Posterior cingulate gyrus (tissue), 11 donors: ENCODE results near the gene GALNT9.

Experiments used
- DNase-seq, 10 donors: peaks; one replicate each; pipeline versions ENCODE4 v3.0.0 to v3.0.0-alpha.2; 2020 to 2021; ENCODE audit warnings: mixed read lengths in 3 of 10
- intact Hi-C: fragments of 100-400 bp; cut with DNase I; formaldehyde crosslinking; loops from one replicate; pipeline ENCODE4 v1.15.1; 2023

Gene GALNT9

DNA sequence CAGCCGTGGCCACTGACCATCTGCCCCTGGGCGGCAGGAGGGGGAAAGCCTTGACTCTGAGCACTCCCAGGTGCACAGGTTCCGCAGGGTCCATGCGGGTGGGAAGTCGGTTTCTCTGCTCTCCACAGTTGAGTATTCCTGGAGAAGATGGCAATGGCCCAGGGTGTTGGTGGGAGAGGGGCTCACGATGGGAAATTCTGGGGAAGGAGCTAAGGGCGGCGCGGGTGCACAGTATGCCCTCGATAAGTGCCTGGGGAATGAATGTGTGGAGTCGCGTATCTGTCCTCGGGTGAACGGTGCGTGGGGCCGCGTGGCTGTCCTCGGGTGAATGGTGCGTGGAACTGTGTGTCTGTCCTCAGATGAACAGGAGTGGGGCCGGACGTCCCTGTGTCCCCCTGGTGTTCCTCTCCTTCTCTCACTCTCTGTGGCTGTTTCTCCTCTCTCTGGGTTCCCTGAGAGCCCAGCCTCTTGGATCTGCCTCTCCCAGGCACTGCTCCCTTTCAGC lies 147.1 kb downstream of the GALNT9 start:
- intact Hi-C loops: no loop called here
- peak in 3 of 10 donors; percentile 40 to 61 (median 59) for DNase-seq

- peak in 3 of 10 donors; percentile 27 to 78 (median 77) for DNase-seq
- intact Hi-C loops: no loop called here
Observed at GRCh38 chr12:132181570-132182200, 147.7 kb downstream of the GALNT9 start.

DNA sequence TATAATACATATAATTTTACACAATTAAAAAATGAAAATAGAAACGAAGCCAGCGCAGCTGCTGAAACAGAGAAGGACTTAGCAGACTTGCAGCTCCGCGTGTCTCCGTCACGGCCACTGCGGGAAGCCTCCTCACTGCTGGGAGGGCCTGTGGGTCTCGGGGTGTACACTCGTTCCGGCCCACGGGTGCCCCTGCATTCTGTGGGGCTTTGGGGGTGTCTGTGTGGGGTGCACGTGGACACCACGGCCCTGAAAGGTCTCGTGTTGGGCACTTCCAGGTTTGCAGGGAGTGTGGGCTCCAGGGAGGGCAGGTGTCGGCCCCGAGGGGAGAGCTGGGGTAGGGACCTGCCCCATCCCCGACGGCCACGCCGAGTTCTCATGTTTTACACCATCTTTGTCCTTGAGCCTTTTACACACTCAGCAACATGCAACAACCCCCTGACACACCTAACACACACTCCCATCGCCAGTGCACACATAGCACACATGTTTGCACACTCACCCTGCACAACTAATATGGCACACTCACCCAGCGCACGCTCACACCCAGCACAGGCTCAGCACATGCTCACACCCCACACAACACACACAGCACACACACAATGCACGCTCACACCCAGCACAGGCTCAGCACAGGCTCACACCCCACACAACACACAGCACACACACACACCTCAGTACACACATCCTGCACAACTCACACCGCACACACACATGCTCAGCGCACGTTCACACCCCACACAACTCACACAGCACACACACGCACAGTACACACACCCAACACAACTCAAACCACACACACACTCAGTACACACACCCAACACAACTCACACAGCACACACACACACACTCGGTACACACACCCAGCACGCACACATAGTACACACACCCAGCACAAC lies 148.5 kb downstream of the GALNT9 start:
- DNase-seq: peak in 4 of 10 donors; percentile 6 to 74 (median 60)
- intact Hi-C loops: no loop called here

DNA sequence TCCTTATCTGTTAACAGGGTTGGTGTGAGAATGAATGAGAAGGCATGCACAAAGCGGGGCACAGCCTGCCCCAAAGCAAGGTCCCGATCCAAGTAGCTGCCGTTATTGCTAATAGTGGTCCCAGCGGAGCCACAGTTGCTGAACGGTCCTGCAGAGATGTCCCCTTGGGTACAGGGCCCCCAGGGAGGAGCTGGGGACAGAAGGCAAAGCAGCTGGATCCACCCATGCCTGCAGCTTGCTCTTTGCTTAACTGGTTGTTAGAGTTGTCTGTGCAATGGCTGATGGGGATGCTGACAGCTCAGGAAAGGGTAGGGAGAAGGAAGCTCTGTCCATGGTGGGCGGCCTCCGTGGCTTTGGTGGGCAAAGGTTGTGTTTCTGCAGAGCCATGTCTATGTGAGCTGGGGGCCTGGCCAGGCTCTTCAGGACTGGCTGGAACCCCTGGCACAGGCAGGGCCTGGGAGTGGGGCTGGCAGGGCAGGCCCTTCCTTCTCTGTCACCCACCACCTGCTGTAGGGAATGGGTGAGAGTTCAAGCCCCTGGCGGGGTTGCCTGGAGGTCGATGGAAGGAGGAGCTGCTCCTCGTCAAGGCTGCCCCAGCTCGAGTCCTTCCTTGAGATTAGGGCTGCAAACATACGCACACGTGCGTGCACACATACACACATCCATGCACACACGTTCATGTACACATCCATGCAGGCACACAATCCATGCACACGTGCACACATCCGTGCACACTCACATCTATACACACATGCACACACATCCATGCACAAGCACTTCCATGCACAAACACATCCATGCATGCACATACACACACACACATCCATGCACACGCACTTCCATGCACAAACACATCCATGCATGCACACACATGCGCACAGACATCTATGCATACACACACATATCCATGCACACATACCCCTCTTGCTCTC lies 149.7 kb downstream of the GALNT9 start:
- intact Hi-C loops: no loop called here
- peak in 4 of 10 donors; percentile 2 to 72 (median 66) for DNase-seq

GRCh38 chr12:132178801-132179401 lies 150.5 kb downstream of the GALNT9 start:
- DNase-seq: peak in 3 of 10 donors; percentile 68 to 83 (median 81)
- intact Hi-C loops: no loop called here

GRCh38 chr12:132178316-132178715 lies 151.1 kb downstream of the GALNT9 start:
- no peak for DNase-seq

DNA sequence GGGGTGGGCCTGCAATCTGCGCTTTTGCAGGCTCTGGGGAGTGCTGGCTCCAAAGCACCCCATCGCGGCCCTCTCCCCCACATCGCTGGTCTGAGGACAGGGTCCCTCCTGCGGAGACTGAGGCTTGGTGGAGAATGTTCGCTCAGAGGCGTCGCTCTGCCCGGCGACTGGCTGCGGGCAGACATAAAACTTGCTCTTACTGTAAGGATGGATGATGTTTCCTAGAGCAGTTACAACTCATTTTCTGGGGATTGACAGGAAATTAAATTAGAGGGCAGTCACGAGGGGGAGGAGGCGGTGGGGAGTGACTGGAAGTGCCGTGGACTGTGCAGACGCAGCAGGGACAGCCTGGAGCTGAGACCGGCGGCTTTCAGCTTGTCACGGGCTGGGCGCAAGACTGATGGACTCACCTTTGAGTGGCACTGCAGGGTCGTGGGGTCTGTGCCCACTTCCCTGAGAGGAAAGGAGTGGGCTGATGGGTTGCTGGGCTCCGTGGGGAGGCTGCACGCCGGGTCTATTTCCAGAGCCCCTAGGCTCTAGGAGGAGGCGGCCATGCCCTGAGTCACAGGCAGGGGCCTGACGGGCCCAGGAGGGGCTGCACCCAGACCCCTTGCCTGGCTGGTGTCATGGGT lies 152.4 kb downstream of the GALNT9 start:
- intact Hi-C loops: no loop called here

More at GRCh38 chr12:132178316-132178715, 151.1 kb downstream of the GALNT9 start:
- intact Hi-C loops: no loop called here

GRCh38 chr12:132176385-132176919 lies 152.9 kb downstream of the GALNT9 start:
- intact Hi-C loops: no loop called here
- DNase-seq: peak in 3 of 10 donors; percentile 49 to 69 (median 64)

More for the DNA sequence above, 152.4 kb downstream of the GALNT9 start:
- DNase-seq: peak in 3 of 10 donors; percentile 62 to 68 (median 67)

DNA sequence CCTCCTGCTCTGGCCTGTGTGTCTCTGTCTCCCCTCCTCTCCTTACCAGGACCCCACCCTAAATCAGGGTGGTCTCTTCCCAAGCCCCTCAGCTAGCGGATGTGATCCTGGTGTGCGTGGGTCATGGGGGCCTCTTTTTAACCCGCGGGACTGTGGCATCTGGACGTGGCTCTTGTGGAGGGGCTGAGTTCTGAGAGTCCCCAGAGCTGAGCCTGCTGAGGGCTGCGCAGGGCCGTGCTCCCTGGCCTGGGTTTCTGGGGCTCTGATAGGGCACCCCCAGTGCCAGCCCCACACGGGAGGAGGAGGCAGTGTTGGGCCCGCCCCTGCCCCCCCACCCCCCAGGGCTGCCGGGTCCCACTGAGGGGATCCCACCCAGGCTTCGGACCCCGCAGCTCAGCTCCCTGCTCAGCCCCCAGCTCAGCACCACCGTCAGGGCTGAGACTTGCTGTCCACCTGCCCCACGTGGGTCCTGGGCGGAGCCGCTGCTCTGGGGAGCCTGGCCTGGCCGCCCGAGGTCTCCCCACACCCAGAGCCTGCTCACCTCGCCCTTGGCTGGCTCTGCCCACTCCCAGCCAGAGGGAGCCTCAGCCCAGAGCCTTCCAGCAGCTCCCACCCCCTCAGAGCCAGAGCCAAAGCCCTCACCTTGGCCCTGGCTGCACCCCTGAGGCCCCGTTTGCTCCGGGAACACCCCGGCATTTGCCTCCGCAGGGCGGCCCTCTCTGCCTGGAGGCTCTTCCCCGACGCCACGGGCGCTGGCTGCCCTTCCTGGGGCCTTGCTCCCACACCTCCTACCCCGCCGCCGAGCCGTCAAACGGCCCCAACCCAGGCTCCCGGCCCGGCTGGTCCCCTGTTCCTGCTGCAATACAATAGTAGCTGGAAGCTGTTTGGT lies 153.6 kb downstream of the GALNT9 start:
- intact Hi-C loops: no loop called here
- DNase-seq: peak in 3 of 10 donors; percentile 65 to 74 (median 67)

DNA sequence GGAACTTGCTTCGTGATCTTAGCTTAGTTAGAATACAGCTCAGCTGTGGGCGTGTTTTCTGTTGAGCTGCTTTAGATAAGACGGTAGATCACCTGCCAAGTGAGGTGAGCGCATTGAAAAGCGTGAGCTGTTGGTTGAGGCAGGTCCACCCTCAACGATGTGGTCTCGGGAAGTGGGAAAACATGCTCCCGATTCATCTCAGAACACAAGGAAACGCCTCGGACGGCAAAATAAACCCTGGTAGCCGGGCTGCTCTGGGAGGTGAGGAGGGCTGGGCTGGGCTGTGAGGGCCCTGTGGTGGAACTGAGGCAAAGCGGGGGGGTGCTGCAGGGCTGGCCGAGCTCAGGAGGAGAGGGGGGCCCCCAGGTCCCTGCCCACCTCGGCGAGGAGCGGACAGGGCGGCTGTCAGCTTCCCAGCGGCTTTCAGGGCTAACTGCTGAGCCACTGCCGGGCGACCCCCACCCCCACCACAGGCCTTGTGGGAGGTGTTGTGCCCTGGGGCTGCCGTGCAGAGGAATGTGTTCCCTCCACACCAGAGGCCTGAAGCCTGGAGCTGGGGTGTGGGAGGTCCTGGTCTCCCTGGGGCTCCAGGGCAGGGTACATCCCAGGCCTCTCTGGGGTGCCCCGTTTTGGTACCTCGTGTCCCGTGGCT lies 154.4 kb downstream of the GALNT9 start:
- intact Hi-C loops: no loop called here
- peak in 4 of 10 donors; percentile 10 to 77 (median 60) for DNase-seq

DNA sequence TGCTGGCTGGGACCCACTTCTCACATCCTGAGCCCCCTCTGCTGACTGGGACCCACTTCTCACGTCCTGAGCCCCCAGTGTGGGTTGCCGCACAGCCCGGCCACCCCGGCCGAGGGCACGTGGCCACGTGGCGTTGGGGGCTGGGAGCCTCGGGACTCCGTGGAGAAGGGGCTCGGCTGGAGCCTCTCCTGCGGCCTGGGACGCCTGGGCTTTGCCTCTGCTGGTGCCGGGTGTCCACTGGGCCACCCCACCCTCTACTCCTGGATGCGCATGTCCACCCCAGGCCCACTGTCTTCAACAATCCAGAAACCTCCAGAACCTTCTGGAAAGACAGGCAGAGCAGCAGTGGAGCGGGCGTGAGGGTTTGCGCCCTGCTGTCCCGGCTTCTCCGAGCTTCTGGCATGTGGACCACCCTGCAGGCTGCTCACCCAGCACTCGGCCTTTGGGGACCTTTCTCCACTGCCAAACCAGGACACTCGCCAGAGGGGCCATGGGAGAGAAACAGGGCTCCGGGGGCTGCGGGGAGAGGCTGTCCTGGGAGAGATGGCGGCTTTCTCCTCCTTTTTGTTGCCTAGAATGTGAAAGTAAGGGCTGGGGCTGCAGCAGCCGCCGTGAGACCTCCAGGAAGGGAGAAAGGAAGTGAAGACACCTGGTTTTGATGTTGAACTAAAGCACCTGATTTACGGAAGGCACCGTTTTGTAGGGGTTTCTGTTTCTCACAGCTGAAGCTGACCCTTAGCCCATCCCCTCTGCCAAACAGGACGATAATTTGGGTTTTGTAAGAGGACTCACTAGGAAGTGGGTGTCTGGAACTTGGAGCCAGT lies 155.2 kb downstream of the GALNT9 start:
- intact Hi-C loops: no loop called here
- peak in 4 of 10 donors; percentile 5 to 77 (median 57) for DNase-seq

GRCh38 chr12:132173135-132174014 lies 156.0 kb downstream of the GALNT9 start:
- peak in 4 of 10 donors; percentile 3 to 78 (median 66) for DNase-seq
- intact Hi-C loops: no loop called here

- DNase-seq: peak in 2 of 10 donors; percentile 2 to 54
- intact Hi-C loops: no loop called here
Observed at GRCh38 chr12:132172619-132173018, 156.8 kb downstream of the GALNT9 start.

DNA sequence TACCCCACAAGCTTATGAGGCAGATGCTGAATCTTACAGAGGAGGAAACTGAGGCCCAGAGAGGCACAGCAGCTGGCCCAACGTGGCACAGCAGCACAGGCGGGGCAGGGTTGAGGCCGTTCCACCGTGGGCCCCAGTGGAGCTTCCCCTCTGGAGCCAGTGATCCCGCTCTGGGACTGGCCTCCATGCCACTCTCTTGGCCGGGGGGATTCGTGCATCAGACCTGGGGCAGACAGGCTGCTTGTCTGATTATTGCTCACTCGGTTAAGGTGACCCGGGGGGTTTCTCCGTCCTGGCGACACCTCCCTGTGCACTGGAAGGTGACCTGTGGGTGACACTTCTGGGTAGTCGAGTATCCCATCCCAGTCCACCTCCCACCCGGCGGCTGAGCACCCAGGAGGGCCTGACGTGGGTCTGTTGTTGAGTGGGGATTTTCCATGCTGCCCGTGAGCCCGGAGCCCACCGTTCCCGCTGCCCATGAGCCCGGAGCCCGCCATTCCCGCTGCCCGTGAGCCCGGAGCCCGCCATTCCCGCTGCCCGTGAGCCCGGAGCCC lies 157.3 kb downstream of the GALNT9 start:
- peak in 4 of 10 donors; percentile 1 to 62 (median 54) for DNase-seq
- intact Hi-C loops: no loop called here

- intact Hi-C loops: no loop called here
- DNase-seq: peak in 4 of 10 donors; percentile 2 to 72 (median 61)
Observed at GRCh38 chr12:132171293-132171967, 158.0 kb downstream of the GALNT9 start.
